Lower leg skin (tissue), 4 donors: ENCODE data around the gene RAB8A. TPM values are rescaled to one million over a fixed set of nuclear protein-coding genes. Genes with fewer than 3 reads are reported as not detected.
A peak's percentile ranks its signal among the peaks of the same experiment; 100 is the strongest.

ENCODE experiments used
- DNase-seq, 2 donors: peaks; one replicate each; pipeline ENCODE4 v3.0.0-alpha.2; 2019; ENCODE audit warnings: low spot score in 2 of 2
- H3K4me3 ChIP-seq: fragments of 200-600 bp; sonication (generic); 2 replicates; pipeline ENCODE4 v1.5.1; 2017; ENCODE audit warnings: mild to moderate bottlenecking, low read depth; ENCODE audit not compliant: poor library complexity, severe bottlenecking
- CTCF ChIP-seq, 3 donors: fragments of 450-650 bp; IDR thresholded peaks; one replicate each; pipeline ENCODE4 v1.5.1; 2016; ENCODE audit warnings: antibody characterized with exemption in 3 of 3, mild to moderate bottlenecking in 3 of 3, moderate library complexity in 2 of 3
- POLR2A ChIP-seq, 2 donors: fragments of 450-650 bp; IDR thresholded peaks; one replicate each; pipeline ENCODE4 v1.6.1; 2016 to 2017; ENCODE audit warnings: antibody characterized with exemption in 2 of 2, mild to moderate bottlenecking in 1 of 2, moderate library complexity in 1 of 2
- WGBS, 2 donors: methylation state at CpG; one replicate each; pipeline ENCODE4 v1.1.5; 2018; 5-methylcytosine and 5-hydroxymethylcytosine counted together
- intact Hi-C: fragments of 100-400 bp; cut with DNase I; formaldehyde crosslinking; loops from one replicate; pipeline ENCODE4 v1.15.0; 2023; ENCODE audit warnings: low total_unique reads
- total RNA-seq, 4 donors: library from RNA; depleted of rRNA; stranded (reverse); fragments of >200 nt; gene quantifications; one replicate each; pipeline ENCODE4 v1.1.0, GENCODE V29; 2016

RAB8A gene
- total RNA-seq, 4 donors from 2014 or later: 43.3 to 58.2 (median 50.8) TPM

GRCh38 chr19:16106121-16106520, 5.6 kb upstream of the RAB8A start:
- no peak overlapping the region for H3K4me3 ChIP-seq
- intact Hi-C loops: no loop called here
- 16 to 26% methylated on average over 3 of the region's 3 CpGs for whole genome bisulfite sequencing, 2 donors
- DNase-seq: no peak
- TF ChIP-seq CTCF (IDR thresholded peaks at IDR 0.05) (no peak), POLR2A (IDR thresholded peaks at IDR 0.05) (no peak)

GRCh38 chr19:16111909-16112752, 442 bp downstream of the RAB8A start:
- peak overlapping the region; percentile 99 for H3K4me3 ChIP-seq
- intact Hi-C loops: loop anchor here (2.0 to 10.0 kb wide), 2 partner anchors 21 to 73 kb away; partner anchors contain the start of gene FAM32A
- no peak for DNase-seq
- no peak for TF ChIP-seq POLR2A (IDR thresholded peaks at IDR 0.05)
- TF ChIP-seq CTCF (IDR thresholded peaks at IDR 0.05): no peak
- 2 to 3% methylated on average over 29 to 32 of the region's 37 CpGs for WGBS, 2 donors

GRCh38 chr19:16112778-16113177, 1.1 kb downstream of the RAB8A start:
- TF ChIP-seq CTCF (IDR thresholded peaks at IDR 0.05): no peak
- TF ChIP-seq POLR2A (IDR thresholded peaks at IDR 0.05): no peak
- 29 to 30% methylated on average over 2 of the region's 2 CpGs for WGBS, 2 donors
- no peak overlapping the region for H3K4me3 ChIP-seq
- no peak for DNase-seq
- intact Hi-C loops: loop anchor here (10.0 kb wide), 1 partner anchor 72 kb away; the partner anchor contains the start of gene FAM32A

- WGBS, 2 donors: 87 to 96% methylated on average over 3 of the region's 3 CpGs
- intact Hi-C loops: loop anchor here (10.0 kb wide), 1 partner anchor 71 kb away; the partner anchor contains the start of gene FAM32A
- no peak for DNase-seq
- no peak for TF ChIP-seq CTCF (IDR thresholded peaks at IDR 0.05)
- no peak for TF ChIP-seq POLR2A (IDR thresholded peaks at IDR 0.05)
- no peak overlapping the region for H3K4me3 ChIP-seq
Observed at GRCh38 chr19:16113727-16114126, 2.0 kb downstream of the RAB8A start.

GRCh38 chr19:16115301-16116039, 3.8 kb downstream of the RAB8A start:
- no peak overlapping the region for H3K4me3 ChIP-seq
- intact Hi-C loops: loop anchor here (10.0 kb wide), 1 partner anchor 69 kb away; the partner anchor contains the start of gene FAM32A
- 81 to 86% methylated on average over 8 to 9 of the region's 9 CpGs for WGBS, 2 donors
- no peak for DNase-seq
- TF ChIP-seq CTCF (IDR thresholded peaks at IDR 0.05) (no peak), POLR2A (IDR thresholded peaks at IDR 0.05) (no peak)
